ENCODE results near the gene PGM2L1. TPM values are rescaled to one million over a fixed set of nuclear protein-coding genes. Genes with fewer than 3 reads are reported as not detected.

The PGM2L1 gene
- total RNA-seq, 4 donors from 2014 or later = 1.0 to 1.8 (median 1.2) TPM

DNA sequence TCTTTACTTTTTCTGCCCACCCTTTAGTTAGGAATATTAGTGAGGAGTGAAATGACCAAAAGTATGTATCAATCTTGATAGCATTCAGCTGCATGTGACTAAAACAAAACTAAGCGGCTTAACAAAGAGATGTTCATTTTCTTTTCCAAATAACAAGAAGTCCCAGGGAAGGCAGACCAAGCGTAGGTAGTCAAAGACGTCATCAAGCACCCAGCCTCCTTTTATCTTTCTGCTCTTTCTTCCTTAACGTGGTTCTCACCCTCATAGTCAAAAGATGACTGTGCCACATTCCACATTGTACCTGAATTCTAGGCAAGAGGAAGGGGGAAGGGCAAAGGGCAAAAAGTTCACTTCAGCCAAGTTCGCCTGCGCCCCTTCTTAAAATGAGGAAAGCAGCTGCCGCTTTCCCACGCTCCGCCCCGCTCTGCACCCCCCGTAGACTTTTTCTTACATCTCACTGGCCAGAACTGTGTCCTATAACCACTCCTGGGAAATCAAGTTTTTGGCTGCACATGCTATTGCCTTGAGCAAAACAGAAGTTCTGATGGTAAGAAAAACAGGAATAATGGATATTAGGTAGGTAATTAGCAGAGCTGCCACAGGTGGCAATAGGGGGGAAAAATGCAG lies 14.6 kb upstream of the PGM2L1 start:
- 58 to 71% methylated on average over 11 of the region's 11 CpGs for WGBS, 2 donors
- TF ChIP-seq CTCF (IDR thresholded peaks at IDR 0.05) (no peak), POLR2A (IDR thresholded peaks at IDR 0.05) (no peak)
- DNase-seq (ENCODE audit: low spot score in 2 of 2) = no peak
- intact Hi-C loops (cut with DNase I; ENCODE audit: low total_unique reads) = no loop called here
- no peak overlapping the region for H3K4me3 ChIP-seq (ENCODE audit: low read depth, poor library complexity, severe bottlenecking)

DNA sequence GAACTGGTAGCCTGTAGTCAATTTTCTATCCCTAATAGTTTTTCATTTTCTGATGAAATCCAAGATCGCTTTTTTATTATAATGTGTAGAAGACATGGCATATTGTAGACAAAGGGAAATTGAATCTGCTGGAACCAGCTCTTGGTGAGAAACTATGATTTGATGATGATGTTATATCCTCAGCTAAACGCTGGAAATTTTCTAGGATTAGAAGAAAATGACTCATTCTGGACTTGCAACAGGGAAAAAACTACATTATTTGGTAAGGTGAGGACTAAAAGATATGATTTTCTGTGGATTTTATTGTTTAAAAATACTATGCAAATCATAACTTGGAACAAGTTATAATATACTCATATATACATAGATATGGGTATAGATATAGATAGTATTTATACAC lies 14.1 kb upstream of the PGM2L1 start:
- TF ChIP-seq CTCF (IDR thresholded peaks at IDR 0.05) (no peak), POLR2A (IDR thresholded peaks at IDR 0.05) (no peak)
- 69 to 76% methylated on average over 2 of the region's 2 CpGs for WGBS, 2 donors
- DNase-seq (ENCODE audit: low spot score in 2 of 2) = no peak
- intact Hi-C loops (cut with DNase I; ENCODE audit: low total_unique reads) = no loop called here
- no peak overlapping the region for H3K4me3 ChIP-seq (ENCODE audit: low read depth, poor library complexity, severe bottlenecking)

GRCh38 chr11:74409633-74410032 lies 11.4 kb upstream of the PGM2L1 start:
- WGBS, 2 donors = 94 to 98% methylated on average over 2 of the region's 2 CpGs
- TF ChIP-seq CTCF (IDR thresholded peaks at IDR 0.05) = no peak
- TF ChIP-seq POLR2A (IDR thresholded peaks at IDR 0.05) = no peak
- H3K4me3 ChIP-seq (ENCODE audit: low read depth, poor library complexity, severe bottlenecking) = no peak overlapping the region
- no peak for DNase-seq (ENCODE audit: low spot score in 2 of 2)
- intact Hi-C loops (cut with DNase I; ENCODE audit: low total_unique reads) = no loop called here

DNA sequence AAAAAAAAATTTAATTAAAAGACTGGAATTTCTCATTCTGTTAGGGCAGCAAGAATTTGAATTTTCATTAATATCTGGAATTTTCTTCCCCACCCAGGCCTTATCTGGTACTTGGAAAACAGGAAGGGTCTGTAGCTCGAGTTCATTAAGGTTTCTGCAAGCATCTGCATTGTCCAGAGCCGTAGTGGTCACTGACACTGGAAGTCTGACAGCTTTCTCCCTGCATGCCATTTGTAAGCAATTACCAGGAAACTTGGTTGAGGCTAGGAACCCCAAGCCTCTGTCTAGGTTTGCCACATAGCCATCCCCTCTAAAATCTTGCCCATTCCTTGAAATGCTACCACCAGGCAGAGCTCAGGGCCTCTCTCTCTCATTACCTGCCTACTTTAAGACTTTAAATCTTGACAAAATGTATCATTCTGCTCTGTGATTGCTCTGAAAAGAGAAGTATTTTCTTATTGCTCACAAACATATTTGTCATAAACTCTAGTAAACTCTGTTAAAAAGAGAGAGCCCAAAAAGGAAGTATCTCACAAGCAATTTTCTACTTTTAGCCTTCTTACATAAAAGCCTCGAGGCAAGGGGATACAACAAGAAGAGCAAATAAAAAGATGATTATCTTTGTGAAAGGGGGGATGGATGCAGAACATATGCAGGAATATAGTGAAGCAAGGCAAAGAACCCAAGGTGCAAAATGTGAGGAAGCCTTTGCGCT lies 5.5 kb upstream of the PGM2L1 start:
- H3K4me3 ChIP-seq (ENCODE audit: low read depth, poor library complexity, severe bottlenecking) = no peak overlapping the region
- intact Hi-C loops (cut with DNase I; ENCODE audit: low total_unique reads) = loop anchor here (5.0 kb wide), 1 partner anchor 1789 kb away; no protein-coding TSS in a partner anchor
- no peak for DNase-seq (ENCODE audit: low spot score in 2 of 2)

GRCh38 chr11:74400606-74401005 lies 2.4 kb upstream of the PGM2L1 start:
- 61 to 64% methylated on average over 2 of the region's 2 CpGs for WGBS, 2 donors
- no peak for DNase-seq (ENCODE audit: low spot score in 2 of 2)
- intact Hi-C loops (cut with DNase I; ENCODE audit: low total_unique reads) = loop anchor here (5.0 kb wide), 1 partner anchor 1792 kb away; no protein-coding TSS in a partner anchor

More for the DNA sequence above, 5.5 kb upstream of the PGM2L1 start:
- 59 to 70% methylated on average over 4 of the region's 4 CpGs for WGBS, 2 donors
- TF ChIP-seq CTCF (IDR thresholded peaks at IDR 0.05) (no peak), POLR2A (IDR thresholded peaks at IDR 0.05) (no peak)

More at GRCh38 chr11:74400606-74401005, 2.4 kb upstream of the PGM2L1 start:
- no peak overlapping the region for H3K4me3 ChIP-seq (ENCODE audit: low read depth, poor library complexity, severe bottlenecking)
- TF ChIP-seq POLR2A (IDR thresholded peaks at IDR 0.05) (no peak), CTCF (IDR thresholded peaks at IDR 0.05) (no peak)

Measured in lower leg skin (tissue), 4 donors.